ENCODE measurements around the gene ST14. TPM values are rescaled to one million over a fixed set of nuclear protein-coding genes. Genes with fewer than 3 reads are reported as not detected.

The ST14 gene
- total RNA-seq, 1 donor: under 0.01 TPM

DNA sequence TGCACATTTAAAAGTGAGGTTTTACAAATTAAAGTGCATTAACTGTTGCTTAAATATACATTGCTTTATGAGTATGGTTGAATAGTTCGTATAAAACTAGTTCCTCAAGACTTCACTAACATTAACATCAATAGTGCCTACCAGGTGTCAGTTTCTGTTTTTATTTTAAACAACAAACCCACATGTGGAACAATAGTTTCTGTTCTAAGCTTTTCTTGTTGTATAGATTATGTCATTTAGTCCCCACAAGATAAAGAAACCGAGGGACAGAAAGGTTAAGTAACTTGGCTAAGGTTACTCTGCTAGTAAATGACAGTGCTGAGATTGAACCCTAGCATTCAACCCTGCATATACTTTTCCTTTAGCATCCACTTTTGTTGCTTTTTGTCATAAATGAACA, 41.4 kb upstream of the ST14 start:
- TF ChIP-seq, protein P1, sequence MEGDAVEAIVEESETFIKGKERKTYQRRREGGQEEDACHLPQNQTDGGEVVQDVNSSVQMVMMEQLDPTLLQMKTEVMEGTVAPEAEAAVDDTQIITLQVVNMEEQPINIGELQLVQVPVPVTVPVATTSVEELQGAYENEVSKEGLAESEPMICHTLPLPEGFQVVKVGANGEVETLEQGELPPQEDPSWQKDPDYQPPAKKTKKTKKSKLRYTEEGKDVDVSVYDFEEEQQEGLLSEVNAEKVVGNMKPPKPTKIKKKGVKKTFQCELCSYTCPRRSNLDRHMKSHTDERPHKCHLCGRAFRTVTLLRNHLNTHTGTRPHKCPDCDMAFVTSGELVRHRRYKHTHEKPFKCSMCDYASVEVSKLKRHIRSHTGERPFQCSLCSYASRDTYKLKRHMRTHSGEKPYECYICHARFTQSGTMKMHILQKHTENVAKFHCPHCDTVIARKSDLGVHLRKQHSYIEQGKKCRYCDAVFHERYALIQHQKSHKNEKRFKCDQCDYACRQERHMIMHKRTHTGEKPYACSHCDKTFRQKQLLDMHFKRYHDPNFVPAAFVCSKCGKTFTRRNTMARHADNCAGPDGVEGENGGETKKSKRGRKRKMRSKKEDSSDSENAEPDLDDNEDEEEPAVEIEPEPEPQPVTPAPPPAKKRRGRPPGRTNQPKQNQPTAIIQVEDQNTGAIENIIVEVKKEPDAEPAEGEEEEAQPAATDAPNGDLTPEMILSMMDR (IDR thresholded peaks at IDR 0.05; ENCODE audit: insufficient read depth, low read depth, low read length): no peak
- H3K4me3 ChIP-seq (ENCODE audit: low read depth, low read length): no peak overlapping the region
- DNase-seq (ENCODE audit: low read depth): no peak

DNA sequence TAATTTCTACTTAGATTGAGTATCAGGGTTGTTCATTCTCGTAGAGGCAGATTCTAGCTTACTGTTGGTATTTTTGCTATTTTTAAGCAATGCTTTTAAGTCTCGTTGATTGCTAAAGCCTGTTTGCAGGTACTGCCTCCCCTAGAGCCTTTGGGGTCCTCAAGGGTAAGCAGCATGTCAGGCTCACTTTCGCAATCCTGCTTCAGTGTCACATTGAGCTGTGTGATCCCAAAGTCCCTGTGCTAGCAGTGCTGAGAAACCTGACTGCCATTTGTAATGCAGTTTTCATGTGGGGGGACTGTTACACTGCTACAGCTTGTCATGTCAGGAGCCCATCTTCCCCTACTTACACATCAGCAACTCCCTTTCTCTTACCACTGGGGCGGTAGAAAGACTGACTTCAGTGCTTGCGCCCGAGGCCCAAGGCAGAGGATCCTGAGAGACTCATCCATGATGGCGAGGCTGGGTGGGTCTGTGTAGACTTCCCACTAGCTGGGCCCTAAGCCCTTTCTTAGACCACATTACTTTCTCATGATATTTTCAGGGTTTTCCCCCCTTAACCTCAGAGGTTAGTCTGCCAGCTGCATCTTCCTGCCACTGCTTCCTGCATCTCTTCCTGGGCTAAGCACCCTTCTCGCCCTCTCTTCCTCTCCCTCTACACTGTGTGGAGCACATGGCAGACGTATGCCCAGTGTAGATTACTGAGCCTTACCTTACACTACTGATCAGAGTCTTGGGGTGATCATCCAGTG, 40.8 kb upstream of the ST14 start:
- no peak for DNase-seq (ENCODE audit: low read depth)
- H3K4me3 ChIP-seq (ENCODE audit: low read depth, low read length): no peak overlapping the region
- TF ChIP-seq, protein P1 (IDR thresholded peaks at IDR 0.05; ENCODE audit: insufficient read depth, low read depth, low read length): no peak

DNA sequence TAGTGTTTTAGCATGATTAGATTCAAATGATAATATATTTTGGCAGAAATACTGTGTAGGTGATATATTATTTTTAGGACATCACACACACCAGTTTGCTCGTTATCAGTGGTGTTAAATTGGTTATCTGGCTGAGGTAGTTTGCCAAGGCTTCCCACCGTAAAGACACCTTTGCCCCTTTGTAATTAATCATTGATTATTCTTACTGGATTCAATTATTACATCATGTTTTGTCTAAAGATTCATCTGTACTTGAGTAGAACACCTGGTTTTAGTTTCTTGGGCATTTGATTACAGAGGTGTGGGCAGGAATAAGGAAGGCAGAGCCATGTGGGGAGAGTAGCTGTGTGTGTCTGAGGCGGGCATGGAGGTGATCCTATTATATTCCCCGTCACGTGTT, 39.5 kb upstream of the ST14 start:
- no peak for DNase-seq (ENCODE audit: low read depth)
- no peak overlapping the region for H3K4me3 ChIP-seq (ENCODE audit: low read depth, low read length)
- TF ChIP-seq, protein P1 (IDR thresholded peaks at IDR 0.05; ENCODE audit: insufficient read depth, low read depth, low read length): no peak

DNA sequence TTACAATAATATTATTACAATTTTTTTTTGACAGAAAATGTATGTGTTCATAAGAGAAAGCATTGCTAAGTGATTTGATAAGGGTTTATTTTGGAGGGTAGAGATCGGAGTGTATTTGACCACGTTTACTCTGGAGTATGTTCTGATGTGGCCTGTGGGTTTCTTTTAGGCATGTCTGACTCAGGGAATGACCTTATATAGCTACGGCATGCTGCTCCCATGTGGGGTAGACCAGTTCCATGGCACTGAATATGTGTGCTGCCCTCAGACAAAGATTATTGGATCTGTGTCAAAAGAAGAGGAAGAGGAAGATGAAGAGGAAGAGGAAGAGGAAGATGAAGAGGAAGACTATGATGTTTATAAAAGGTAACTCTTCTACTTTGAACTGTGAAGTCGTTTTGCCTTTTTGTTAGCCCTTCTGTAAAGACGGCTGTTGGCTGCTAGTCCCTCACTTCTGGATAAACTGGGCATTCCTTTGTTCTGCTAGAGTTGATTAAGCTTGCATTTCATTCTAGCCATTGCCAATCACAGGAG, 38.1 kb upstream of the ST14 start:
- peak; percentile 40 for DNase-seq (ENCODE audit: low read depth)

DNA sequence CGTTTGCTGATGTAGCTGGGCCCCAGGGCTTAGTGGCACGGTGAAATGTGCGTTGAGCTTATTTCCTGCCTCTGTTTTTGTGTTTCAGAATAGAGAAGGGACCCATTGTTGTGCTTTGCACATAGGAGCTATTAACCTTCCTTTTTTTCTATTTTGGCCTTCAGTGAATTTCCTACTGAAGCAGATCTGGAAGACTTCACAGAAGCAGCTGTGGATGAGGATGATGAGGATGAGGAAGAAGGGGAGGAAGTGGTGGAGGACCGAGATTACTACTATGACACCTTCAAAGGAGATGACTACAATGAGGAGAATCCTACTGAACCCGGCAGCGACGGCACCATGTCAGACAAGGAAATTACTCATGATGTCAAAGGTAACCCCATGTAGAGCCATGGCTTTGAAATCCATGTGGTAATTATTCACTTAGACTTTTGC, 37.4 kb upstream of the ST14 start:
- DNase-seq (ENCODE audit: low read depth): no peak
- TF ChIP-seq, protein P1 (IDR thresholded peaks at IDR 0.05; ENCODE audit: insufficient read depth, low read depth, low read length): no peak

More for the DNA sequence above, 38.1 kb upstream of the ST14 start:
- TF ChIP-seq, protein P1 (IDR thresholded peaks at IDR 0.05; ENCODE audit: insufficient read depth, low read depth, low read length): no peak
- no peak overlapping the region for H3K4me3 ChIP-seq (ENCODE audit: low read depth, low read length)

DNA sequence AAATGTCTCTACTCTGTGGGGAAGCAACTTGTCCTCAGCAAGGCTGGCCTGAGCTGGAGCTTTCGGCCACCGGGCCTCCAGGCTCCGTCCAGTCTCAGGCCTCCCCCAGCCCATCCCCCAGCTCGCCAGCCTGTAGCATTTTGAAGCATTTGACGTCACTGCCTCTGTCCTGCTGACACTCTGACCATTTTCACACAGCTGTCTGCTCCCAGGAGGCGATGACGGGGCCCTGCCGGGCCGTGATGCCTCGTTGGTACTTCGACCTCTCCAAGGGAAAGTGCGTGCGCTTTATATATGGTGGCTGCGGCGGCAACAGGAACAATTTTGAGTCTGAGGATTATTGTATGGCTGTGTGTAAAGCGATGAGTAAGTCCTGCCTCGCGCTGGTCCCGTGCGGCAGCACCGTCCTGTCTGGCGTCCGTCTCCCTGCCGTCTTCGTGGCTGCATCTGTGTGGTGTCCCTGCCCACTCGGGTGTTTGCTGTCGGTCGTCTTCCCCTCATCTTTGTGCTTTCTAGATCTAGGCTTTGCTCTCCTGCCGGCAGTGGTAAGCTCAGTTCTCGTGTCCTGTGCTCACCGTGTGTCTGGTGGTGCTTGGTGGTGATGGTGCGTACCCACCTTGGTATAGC, 36.1 kb upstream of the ST14 start:
- TF ChIP-seq, protein P1 (IDR thresholded peaks at IDR 0.05; ENCODE audit: insufficient read depth, low read depth, low read length): no peak
- DNase-seq (ENCODE audit: low read depth): no peak
- no peak overlapping the region for H3K4me3 ChIP-seq (ENCODE audit: low read depth, low read length)

More for the DNA sequence above, 37.4 kb upstream of the ST14 start:
- no peak overlapping the region for H3K4me3 ChIP-seq (ENCODE audit: low read depth, low read length)

Data from fibroblast of villous mesenchyme (primary cell).